Muscle layer of colon (tissue), 2 donors: ENCODE measurements around the gene KCNH4.

Experiments
- H3K27ac ChIP-seq: one replicate; pipeline ENCODE4 v1.7.0; 2013; ENCODE audit warnings: low read depth, mild to moderate bottlenecking, low read length, moderate library complexity
- H3K27me3 ChIP-seq, 2 donors: one replicate each; pipeline ENCODE4 v1.7.0; 2013; ENCODE audit warnings: low read length in 2 of 2, mild to moderate bottlenecking in 2 of 2; ENCODE audit not compliant: insufficient read depth in 2 of 2, control insufficient read depth in 1 of 2
- H3K36me3 ChIP-seq: one replicate; pipeline ENCODE4 v1.7.0; 2013; ENCODE audit warnings: mild to moderate bottlenecking, low read length; ENCODE audit not compliant: insufficient read depth
- H3K4me1 ChIP-seq: one replicate; pipeline ENCODE4 v1.7.0; 2013; ENCODE audit warnings: mild to moderate bottlenecking, low read length; ENCODE audit not compliant: insufficient read depth
- H3K4me3 ChIP-seq, 2 donors: one replicate each; pipeline ENCODE4 v1.7.0; 2013; ENCODE audit warnings: low read length in 2 of 2, low read depth in 1 of 2, mild to moderate bottlenecking in 1 of 2, moderate library complexity in 1 of 2
- H3K9ac ChIP-seq: one replicate; pipeline ENCODE4 v1.7.0; 2013; ENCODE audit warnings: low read length
- H3K9me3 ChIP-seq: one replicate; pipeline ENCODE4 v1.7.0; 2013; ENCODE audit warnings: mild to moderate bottlenecking, low read length
- donor health status: abdominal sarcoma.
- donor health status: Adenocarcinoma of cecum.

The KCNH4 gene

DNA sequence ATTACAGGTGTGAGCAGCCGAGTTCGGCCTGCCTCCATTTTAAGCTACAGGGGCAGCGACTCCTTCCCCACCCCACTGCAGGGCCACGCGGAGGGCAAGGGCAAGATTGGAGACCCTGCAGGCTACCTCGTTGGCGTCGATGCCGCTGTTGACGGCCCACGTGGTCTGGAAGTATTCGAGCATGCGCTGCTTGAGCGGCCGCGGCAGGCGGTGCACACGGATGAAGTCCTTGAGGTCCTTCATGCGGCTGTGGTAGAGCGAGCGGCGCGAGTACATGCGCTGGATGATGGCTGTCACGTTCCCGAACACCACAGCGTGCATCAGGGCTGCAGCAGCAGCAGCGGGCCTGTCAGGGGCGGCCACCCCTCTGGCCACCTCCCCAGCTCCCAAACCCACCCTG is 11.6 kb downstream of the KCNH4 start:
- Histone ChIP-seq H3K27me3 (no peaks in the 10 kb centered on the region), H3K4me1 (no peaks in the 10 kb centered on the region), H3K9ac (no peak overlapping the region), H3K4me3 (no peak overlapping the region), H3K36me3 (no peaks in the 10 kb centered on the region), H3K9me3 (no peaks in the 10 kb centered on the region), H3K27ac (no peak overlapping the region)

DNA sequence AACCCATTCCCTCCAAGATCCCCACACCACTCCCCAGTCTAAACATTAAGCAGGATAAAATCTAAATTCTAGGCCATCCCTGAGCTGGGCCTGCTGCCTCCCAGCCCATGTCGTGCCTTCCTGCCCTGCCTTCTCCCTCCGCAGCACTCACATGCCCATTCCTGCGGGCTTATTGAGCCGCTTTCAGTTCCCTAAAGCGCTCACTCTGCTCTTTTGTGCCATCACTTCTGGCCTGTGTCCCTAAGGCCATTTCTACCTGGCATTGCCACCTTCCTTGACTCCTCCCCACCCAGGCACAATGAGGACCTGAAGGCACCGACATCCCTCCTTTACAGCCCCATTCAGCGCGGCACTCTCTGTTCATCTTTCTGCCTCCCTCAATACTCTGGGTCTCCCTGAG is 13.1 kb downstream of the KCNH4 start:
- Histone ChIP-seq H3K36me3 (no peaks in the 10 kb centered on the region), H3K27me3 (no peaks in the 10 kb centered on the region), H3K9me3 (no peaks in the 10 kb centered on the region), H3K9ac (no peak overlapping the region), H3K4me3 (no peak overlapping the region), H3K27ac (no peak overlapping the region), H3K4me1 (no peaks in the 10 kb centered on the region)

DNA sequence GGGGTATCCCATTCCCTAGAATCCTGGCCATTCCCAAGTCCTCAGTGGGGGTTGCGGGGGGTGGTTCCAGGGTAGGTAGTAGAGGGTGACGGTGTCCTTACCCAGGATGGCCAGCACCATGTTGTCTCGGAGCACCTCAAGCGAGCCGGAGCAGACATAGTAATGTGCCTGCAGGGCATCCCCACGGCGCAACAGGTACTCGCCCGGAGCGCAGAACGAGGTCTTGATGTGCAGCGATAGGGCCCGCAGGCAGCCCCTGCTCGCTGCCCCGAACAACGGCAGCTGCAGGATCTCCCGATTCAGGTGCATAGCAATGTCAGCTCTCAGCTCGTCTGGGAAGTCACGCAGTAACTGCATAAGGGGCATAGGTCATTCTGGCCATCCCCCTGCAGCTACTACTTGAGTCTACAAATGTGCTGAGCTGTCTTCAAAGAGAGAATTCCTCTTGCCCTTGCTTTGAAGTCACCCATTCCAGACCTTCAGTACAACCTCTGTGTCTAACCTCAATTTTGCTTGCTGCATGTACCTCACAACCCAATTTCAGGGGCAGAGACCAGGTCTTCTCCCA is 14.7 kb downstream of the KCNH4 start:
- Histone ChIP-seq H3K9ac (no peak overlapping the region), H3K27me3 (no peaks in the 10 kb centered on the region), H3K9me3 (no peaks in the 10 kb centered on the region), H3K4me1 (no peaks in the 10 kb centered on the region), H3K4me3 (no peak overlapping the region), H3K36me3 (no peaks in the 10 kb centered on the region), H3K27ac (no peak overlapping the region)

DNA sequence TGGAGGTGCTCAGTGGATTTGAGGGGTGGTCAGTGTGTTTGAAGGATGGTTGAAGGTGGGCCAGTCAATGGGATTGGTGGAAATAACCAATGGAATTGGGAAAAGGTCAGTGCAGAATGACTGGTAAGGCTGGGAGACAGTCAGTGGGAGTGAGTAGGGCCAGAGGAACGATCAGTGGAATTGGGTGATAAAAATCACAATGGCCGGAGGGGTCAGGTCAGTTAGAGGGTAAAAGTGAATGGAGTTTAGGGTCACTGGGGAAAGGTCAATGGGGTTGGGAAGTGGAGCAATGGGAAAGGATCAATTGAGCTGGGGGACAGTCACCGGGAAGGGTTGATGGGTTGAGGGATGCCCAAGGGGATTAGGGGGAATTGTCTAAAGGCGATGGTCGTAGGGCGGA is 15.2 kb downstream of the KCNH4 start:
- H3K9ac ChIP-seq: no peak overlapping the region
- no peaks in the 10 kb centered on the region for H3K27me3 ChIP-seq
- no peaks in the 10 kb centered on the region for H3K9me3 ChIP-seq
- no peak overlapping the region for H3K27ac ChIP-seq
- no peaks in the 10 kb centered on the region for H3K4me1 ChIP-seq
- no peak overlapping the region for H3K4me3 ChIP-seq
- H3K36me3 ChIP-seq: no peaks in the 10 kb centered on the region

DNA sequence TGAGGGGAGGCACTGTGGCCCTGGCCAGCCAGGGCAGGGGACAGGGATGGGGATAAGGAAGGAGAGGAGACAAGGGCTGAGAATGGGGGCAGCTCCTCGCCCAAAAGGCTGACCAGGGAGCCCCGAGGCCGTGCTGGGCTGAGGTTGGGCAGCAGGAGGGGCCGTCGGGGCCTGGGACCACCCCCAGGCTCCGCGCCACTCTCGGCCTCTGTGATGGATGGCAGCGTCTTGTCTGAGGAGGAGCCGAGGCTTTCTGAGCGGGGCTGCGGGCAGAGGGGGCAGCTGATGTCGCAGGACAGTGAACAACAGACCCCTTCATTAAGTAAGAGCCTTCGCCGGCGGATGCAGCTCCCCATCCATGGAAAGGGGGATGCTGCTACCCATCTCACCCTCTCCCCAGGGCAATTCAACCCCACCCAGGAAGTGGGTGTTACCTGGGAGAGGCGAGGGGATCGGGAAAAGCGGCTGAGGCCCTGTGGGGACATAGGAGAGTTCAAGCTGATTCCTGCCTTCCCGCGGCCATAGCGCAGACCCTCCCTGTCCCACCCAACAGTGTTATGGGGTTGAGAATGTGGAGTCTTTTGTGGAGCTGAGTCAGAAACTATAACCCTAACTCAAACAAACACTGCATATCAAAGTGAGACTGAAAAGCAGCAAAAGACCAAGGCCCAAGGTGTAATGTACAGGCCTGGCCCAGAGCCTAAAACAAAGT is 17.1 kb downstream of the KCNH4 start:
- H3K4me1 ChIP-seq: no peaks in the 10 kb centered on the region
- no peak overlapping the region for H3K27ac ChIP-seq
- H3K9ac ChIP-seq: no peak overlapping the region
- H3K9me3 ChIP-seq: no peaks in the 10 kb centered on the region
- H3K27me3 ChIP-seq: no peaks in the 10 kb centered on the region
- no peak overlapping the region for H3K4me3 ChIP-seq
- no peaks in the 10 kb centered on the region for H3K36me3 ChIP-seq

DNA sequence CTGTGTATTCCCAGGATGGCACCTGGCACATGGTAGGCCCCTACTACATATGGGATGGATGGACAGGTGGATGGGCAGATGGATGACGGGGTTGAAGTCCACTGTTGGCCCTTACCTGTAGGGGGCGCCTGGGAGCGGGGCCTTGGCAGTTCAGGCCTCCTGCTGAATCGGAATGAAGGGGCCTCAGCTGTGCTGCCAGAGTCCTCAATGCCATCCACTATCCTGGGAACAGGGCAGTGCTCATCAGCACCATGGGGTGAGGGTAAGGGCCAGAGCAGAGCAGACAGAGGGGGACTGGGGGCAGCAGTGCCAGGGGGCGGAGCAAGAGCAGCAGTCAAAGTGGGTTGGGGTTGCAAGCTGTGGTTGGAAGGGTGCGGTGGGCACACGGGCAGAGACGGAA is 17.8 kb downstream of the KCNH4 start:
- no peak overlapping the region for H3K9ac ChIP-seq
- no peak overlapping the region for H3K4me3 ChIP-seq
- no peak overlapping the region for H3K27ac ChIP-seq
- no peaks in the 10 kb centered on the region for H3K27me3 ChIP-seq
- H3K9me3 ChIP-seq: no peaks in the 10 kb centered on the region
- no peaks in the 10 kb centered on the region for H3K36me3 ChIP-seq
- H3K4me1 ChIP-seq: no peaks in the 10 kb centered on the region

DNA sequence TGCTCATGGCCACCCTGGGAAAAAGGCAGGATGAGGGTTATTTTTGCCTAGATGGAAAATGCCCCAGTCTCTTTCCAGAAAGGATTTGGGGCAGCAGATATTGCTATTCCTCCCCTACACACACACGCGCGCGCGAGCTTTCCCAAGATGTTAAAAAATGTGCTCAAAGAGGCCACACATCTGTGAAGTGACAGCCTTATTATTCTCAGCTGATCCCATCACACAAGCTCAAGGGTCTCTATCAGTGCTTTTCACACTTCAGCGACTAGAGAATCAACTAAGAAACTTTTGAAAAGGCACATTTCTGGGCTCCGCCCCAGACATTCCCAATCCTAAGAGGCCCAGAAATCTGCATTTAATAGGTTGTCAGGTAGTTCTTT is 20.4 kb downstream of the KCNH4 start:
- Histone ChIP-seq H3K36me3 (no peaks in the 10 kb centered on the region), H3K4me1 (no peaks in the 10 kb centered on the region), H3K27me3 (no peaks in the 10 kb centered on the region), H3K9ac (no peak overlapping the region), H3K9me3 (no peaks in the 10 kb centered on the region), H3K4me3 (no peak overlapping the region), H3K27ac (no peak overlapping the region)

DNA sequence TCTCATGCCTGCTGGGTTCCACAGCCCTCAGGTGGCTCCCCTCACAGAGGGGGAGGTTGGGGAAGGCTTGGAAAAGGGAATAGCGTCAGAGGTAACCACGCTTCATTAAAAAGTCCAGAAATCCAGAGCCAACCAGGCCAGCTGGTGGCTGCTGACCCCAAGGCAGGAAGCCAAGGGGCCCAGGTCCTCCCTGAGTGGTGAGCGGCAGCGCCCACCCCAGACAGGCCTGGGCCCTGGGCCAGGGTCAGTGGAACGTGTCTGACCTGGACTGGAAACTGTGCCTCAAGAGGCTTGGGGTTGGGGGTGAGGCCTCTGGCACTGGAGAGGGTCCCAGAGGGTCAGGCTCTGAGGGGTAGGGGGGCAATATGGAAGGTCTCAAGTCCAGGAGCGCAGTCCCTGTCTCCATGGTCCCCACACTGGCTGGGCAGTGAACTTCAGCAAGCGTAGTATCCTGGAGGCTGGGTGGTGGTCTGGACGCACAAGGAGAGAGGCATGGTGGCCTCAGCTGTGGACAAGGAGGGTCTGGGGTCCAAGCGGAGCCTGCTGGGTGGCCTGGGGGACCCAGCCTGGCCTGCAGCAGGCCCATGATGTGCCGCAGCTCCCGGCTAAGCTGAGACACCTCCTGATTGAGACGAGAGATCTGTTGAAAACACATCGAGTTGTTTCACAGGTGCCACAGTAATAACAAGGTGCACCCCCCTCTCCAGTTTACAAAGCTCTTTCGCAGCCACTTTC is 21.0 kb downstream of the KCNH4 start:
- Histone ChIP-seq H3K36me3 (no peaks in the 10 kb centered on the region), H3K4me3 (no peak overlapping the region), H3K9me3 (no peaks in the 10 kb centered on the region), H3K4me1 (no peaks in the 10 kb centered on the region), H3K27me3 (no peaks in the 10 kb centered on the region), H3K9ac (no peak overlapping the region), H3K27ac (no peak overlapping the region)

DNA sequence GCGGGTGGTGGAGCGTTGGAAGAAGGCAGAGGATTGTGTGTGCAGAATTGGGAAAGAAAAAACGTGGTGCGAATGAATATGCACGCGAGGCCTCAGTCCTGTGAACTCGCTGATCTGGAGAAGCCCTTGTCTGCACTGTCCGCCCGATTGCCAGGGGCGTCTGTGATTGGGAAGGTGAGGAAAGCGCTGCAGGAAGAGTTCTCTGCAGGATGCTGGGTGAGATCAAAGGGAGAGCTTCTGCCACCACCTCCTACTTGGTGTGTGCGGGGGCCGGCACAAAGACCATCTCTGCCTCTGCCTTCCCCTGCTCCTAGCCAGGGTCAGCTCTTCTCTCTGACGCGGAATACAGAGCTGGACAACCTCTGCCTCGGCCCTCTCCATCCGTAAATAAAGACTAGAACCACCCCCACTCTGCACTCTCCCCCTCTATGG is 25.3 kb downstream of the KCNH4 start:
- Histone ChIP-seq H3K36me3 (no peaks in the 10 kb centered on the region), H3K9me3 (no peaks in the 10 kb centered on the region), H3K4me3 (peak overlapping the region; percentile 44 to 54), H3K9ac (no peak overlapping the region), H3K4me1 (peaks cover 16% of the 10 kb centered on the region), H3K27ac (no peak overlapping the region), H3K27me3 (no peaks in the 10 kb centered on the region)

DNA sequence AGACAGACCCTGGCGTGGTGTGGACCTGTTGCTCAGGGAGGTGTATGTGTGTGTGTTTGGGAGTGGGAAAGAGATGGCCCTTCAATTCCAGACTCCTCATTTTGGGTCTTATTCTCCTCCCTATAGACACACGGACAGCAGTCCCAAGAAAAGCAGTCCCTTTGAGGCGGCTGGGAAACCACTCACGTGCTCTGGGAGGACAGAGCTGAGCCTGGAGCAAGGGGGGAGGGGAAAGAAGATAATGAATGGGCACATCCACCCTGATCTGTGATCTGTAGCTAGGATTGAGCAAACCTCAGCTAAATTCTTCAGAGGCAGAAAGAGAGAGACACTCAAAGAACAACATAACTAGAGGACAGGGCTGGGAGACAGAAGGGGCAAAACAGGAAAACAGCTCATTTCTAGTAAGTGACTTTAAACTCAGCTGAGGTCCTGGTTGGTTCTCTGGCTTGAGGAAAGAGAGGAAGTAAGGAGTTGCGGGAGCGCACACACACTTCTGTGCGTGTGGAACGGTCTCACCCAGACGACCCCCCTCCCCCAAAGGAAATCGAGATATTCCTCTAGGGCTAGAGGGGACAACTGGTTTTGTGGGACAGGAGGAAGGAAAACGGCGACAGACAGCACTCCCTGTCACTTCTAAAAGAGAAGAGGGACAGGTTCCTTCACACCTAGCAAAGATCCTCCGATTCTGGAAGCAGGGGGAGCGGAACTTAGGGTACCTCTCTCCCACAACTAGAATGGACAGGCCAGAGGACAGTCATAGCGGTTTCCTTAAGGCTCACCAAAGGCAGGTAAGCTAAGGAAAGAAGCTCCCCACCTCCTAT is 26.8 kb downstream of the KCNH4 start:
- H3K27ac ChIP-seq: peak overlapping the region; percentile 89
- H3K4me3 ChIP-seq: peak overlapping the region; percentile 90 to 99
- peak overlapping the region; percentile 77 for H3K9ac ChIP-seq
- H3K36me3 ChIP-seq: no peaks in the 10 kb centered on the region
- H3K9me3 ChIP-seq: no peaks in the 10 kb centered on the region
- no peaks in the 10 kb centered on the region for H3K27me3 ChIP-seq
- peaks cover 22% of the 10 kb centered on the region for H3K4me1 ChIP-seq

DNA sequence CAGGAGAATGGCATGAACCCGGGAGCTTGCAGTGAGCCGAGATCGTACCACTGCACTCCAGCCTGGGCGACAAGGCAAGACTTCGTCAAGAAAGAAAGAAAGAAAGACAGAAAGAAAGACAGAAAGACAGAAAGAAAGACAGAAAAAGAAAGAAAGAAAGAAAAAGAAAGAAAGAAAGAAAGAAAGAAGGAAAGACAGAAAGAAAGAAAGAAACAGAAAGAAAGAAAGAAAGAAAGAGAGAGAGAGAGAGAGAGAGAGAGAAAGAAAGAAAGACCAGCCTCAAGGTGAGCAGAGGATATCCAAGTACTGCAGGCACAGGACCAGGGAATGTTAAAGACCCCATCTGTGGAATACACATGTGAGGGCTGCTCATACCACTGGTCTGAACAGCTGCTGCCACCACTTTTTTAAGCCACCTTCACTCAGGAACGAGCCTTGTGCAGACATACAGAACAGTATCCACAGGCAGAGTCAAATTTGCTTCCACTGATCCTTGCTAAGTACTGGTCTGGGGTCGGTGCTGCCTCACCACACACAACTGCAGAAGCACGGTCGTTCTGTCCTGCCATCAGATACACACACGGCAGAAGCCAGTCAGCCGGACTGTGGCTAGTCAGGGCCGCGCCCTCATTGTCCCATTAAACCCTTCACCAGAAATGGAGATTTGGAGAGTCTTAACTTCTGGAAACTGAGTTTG is 33.9 kb downstream of the KCNH4 start:
- H3K36me3 ChIP-seq: no peaks in the 10 kb centered on the region
- H3K9me3 ChIP-seq: no peaks in the 10 kb centered on the region
- H3K4me3 ChIP-seq: no peak overlapping the region
- no peaks in the 10 kb centered on the region for H3K27me3 ChIP-seq
- no peak overlapping the region for H3K9ac ChIP-seq
- H3K4me1 ChIP-seq: peaks cover 15% of the 10 kb centered on the region
- H3K27ac ChIP-seq: no peak overlapping the region
